ENCODE measurements around the gene CGB7. TPM values are rescaled to one million over a fixed set of nuclear protein-coding genes. Genes with fewer than 3 reads are reported as not detected.

CGB7 gene
- total and polyA plus RNA-seq, 9 of the 15 experiments (the other 6 are each of a cell fraction or from before 2014, with no cell fraction given) = not detected

- TF ChIP-seq CHAMP1 (IDR thresholded peaks at IDR 0.05) (no peak), SRF (CRISPR knock-in tag; IDR thresholded peaks at IDR 0.05) (0 out of 4 replicates have a peak, but pooled peaks of 1 of the 2 experiments have one; percentile 12), BACH1 (tag; IDR thresholded peaks at IDR 0.05) (no peak), KLF16 (IDR thresholded peaks at IDR 0.05) (no peak; the same call in 1 of the 2 replicates), BRF2 (IDR thresholded peaks at IDR 0.05; ENCODE audit: borderline replicate concordance, insufficient read depth, insufficient read length) (no peak), ZNF780A (CRISPR knock-in tag; IDR thresholded peaks at IDR 0.05) (no peak), NFIC (IDR thresholded peaks at IDR 0.05) (peak; percentile 81), NFRKB (IDR thresholded peaks at IDR 0.05; ENCODE audit: low read depth) (no peak), KHSRP (IDR thresholded peaks at IDR 0.05) (no peak), XRCC5 (IDR thresholded peaks at IDR 0.05; ENCODE audit: low read depth, low read length) (no peak), DPF2 (IDR thresholded peaks at IDR 0.05) (peak; percentile 16; the same call in 1 of the 2 replicates), E2F5 (CRISPR knock-in tag; IDR thresholded peaks at IDR 0.05) (no peak), NR3C1 (CRISPR knock-in tag; IDR thresholded peaks at IDR 0.05) (no peak), SMAD4 (CRISPR knock-in tag; conservative IDR thresholded peaks at IDR 0.05) (peak; percentile 82), BHLHE40 (IDR thresholded peaks at IDR 0.05; ENCODE audit: low read length) (peak; percentile 76), TBP (optimal IDR thresholded peaks at IDR 0.05; ENCODE audit: low read depth, low read length) (no peak), ZBTB7A (IDR thresholded peaks at IDR 0.05; ENCODE audit: borderline replicate concordance, control insufficient read depth, low read depth, low read length) (0 out of 2 replicates have a peak, but pooled peaks have one; percentile 47), RFX1 (IDR thresholded peaks at IDR 0.05) (no peak)
- TF ChIP-seq, protein P1, sequence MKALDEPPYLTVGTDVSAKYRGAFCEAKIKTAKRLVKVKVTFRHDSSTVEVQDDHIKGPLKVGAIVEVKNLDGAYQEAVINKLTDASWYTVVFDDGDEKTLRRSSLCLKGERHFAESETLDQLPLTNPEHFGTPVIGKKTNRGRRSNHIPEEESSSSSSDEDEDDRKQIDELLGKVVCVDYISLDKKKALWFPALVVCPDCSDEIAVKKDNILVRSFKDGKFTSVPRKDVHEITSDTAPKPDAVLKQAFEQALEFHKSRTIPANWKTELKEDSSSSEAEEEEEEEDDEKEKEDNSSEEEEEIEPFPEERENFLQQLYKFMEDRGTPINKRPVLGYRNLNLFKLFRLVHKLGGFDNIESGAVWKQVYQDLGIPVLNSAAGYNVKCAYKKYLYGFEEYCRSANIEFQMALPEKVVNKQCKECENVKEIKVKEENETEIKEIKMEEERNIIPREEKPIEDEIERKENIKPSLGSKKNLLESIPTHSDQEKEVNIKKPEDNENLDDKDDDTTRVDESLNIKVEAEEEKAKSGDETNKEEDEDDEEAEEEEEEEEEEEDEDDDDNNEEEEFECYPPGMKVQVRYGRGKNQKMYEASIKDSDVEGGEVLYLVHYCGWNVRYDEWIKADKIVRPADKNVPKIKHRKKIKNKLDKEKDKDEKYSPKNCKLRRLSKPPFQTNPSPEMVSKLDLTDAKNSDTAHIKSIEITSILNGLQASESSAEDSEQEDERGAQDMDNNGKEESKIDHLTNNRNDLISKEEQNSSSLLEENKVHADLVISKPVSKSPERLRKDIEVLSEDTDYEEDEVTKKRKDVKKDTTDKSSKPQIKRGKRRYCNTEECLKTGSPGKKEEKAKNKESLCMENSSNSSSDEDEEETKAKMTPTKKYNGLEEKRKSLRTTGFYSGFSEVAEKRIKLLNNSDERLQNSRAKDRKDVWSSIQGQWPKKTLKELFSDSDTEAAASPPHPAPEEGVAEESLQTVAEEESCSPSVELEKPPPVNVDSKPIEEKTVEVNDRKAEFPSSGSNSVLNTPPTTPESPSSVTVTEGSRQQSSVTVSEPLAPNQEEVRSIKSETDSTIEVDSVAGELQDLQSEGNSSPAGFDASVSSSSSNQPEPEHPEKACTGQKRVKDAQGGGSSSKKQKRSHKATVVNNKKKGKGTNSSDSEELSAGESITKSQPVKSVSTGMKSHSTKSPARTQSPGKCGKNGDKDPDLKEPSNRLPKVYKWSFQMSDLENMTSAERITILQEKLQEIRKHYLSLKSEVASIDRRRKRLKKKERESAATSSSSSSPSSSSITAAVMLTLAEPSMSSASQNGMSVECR (CRISPR knock-in tag; IDR thresholded peaks at IDR 0.05) = no peak
These were observed 38.2 kb downstream of the CGB7 start (continued) for GRCh38 chr19:49019242-49019932.
